Measurements from ENCODE around the gene BCKDHB.

- no peak for TF ChIP-seq CTCF (IDR thresholded peaks at IDR 0.05 in 4 of 5, conservative IDR thresholded peaks at IDR 0.05 in 1 of 5)
- no peak for TF ChIP-seq POLR2A (IDR thresholded peaks at IDR 0.05)
Observed at GRCh38 chr6:80329496-80329895, 223.0 kb downstream of the BCKDHB start.

All from gastrocnemius medialis (tissue), 4 donors.